Activated effector memory CD4-positive, alpha-beta T cell treated with Interleukin-2 at 50 U/mL for 16 hours (primary cell): Measurements from ENCODE around the gene BACH2.

Experiments
- DNase-seq: peaks from one replicate; pipeline ENCODE4 v3.0.0-alpha.2; 2020

The BACH2 gene

GRCh38 chr6:90204327-90205056, 92.2 kb downstream of the BACH2 start:
- no peak for DNase-seq

- no peak for DNase-seq
Observed at GRCh38 chr6:90203672-90204071, 93.0 kb downstream of the BACH2 start.

GRCh38 chr6:90202156-90202555, 94.5 kb downstream of the BACH2 start:
- DNase-seq: no peak

- no peak for DNase-seq
Observed at GRCh38 chr6:90199900-90200299, 96.7 kb downstream of the BACH2 start.

GRCh38 chr6:90198758-90199425, 97.8 kb downstream of the BACH2 start:
- no peak for DNase-seq

- no peak for DNase-seq
Observed at GRCh38 chr6:90197854-90198496, 98.7 kb downstream of the BACH2 start.

DNA sequence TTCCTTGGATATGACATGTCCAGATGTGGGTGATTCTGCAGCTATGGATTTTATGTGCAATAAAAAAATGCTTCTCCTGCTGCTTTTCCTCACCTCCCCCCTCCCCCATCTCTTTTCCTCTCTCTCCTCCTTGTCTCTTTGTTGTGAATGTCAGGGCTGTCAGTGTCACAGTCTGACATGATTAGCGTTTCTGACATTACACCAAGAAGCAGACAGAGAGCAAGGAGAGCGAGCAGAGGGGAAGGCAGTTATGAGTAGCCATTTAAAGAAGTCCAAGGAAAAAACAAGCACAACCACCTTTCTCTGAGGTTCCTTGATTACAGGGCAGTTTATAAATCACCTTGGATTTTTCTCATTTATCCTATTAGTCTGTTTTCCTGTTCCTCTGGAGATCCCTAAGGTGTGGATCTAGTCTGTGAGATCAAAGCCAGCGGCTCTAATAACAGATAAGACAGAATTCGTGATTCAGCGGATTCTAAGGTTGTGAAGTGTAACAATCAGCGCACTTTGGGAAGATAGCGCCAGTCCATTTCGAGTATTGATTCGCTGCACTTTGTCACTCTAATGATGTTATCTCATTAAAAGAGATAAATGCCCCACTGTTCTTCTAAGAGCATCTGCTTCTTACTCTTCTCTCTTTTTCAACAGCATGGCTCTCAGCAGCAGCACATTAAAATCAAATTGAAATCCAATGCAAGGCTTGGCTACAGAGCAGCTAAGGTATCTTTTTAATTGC, 101.4 kb downstream of the BACH2 start:
- no peak for DNase-seq

GRCh38 chr6:90194371-90194841, 102.2 kb downstream of the BACH2 start:
- no peak for DNase-seq

- no peak for DNase-seq
Observed at GRCh38 chr6:90193359-90193758, 103.3 kb downstream of the BACH2 start.

DNA sequence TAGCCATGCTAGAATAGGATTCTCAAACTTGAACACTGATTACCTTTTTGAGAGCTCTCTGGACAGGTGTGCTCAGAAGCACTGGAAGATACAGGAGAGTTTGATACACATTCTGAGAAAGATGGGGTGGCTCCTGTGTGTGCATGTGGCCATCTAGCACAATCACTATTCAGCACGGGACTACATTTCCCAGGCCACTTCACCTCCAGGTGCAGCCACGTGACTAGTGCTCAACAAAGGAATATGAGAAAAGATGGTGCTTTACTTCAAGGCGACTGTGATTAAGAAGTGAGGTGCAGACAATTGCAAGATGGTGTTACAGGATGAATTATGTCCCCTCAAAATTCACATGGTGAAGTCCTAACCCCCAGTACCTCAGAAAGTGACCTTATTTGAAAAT, 103.8 kb downstream of the BACH2 start:
- DNase-seq: no peak

GRCh38 chr6:90190752-90191395, 105.8 kb downstream of the BACH2 start:
- no peak for DNase-seq

DNA sequence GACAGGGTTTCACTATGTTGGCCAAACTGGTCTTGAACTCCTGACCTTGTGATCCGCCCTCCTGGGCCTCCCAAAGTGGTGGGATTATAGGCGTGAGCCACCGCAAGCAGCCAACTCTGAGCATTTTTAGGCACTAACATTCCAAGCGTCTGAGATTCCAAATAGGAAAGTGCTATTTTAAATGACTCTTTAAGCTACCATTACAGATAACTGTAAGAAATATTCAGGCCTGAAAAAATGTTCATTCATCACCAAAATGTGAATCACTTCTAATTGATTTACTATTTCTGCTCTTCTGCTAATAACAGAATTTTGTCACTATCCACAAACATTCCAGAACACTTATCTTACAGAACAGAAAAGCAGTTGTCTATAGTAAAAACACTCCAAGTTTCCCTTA, 106.5 kb downstream of the BACH2 start:
- DNase-seq: no peak

- no peak for DNase-seq
Observed at GRCh38 chr6:90187437-90188121, 109.1 kb downstream of the BACH2 start.

GRCh38 chr6:90186637-90187371, 109.8 kb downstream of the BACH2 start:
- DNase-seq: no peak

DNA sequence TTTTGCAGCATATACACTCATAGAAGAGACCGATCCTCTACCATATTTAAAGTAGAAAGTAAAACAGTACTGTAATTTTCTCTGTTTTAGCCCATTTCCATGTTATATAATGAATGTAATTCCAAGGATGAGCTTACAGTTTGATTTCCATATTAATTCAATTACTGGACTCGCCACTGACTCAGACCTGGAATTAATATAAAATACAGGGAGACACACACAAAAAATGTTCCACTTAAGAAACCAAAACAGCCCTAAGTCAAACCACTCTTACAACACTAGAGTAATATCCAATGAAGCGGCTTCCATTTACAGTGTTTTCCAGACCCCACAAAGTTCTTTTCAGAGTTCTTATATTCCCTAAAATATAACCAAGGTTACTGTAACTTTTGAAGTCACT, 110.6 kb downstream of the BACH2 start:
- no peak for DNase-seq

GRCh38 chr6:90184334-90185298, 112.0 kb downstream of the BACH2 start:
- no peak for DNase-seq

GRCh38 chr6:90183587-90184333, 112.9 kb downstream of the BACH2 start:
- DNase-seq: no peak

GRCh38 chr6:90180526-90180925, 116.1 kb downstream of the BACH2 start:
- DNase-seq: no peak
